Measurements from ENCODE around the gene TAF3.

The TAF3 gene

GRCh38 chr10:7891634-7892033 lies 73.3 kb downstream of the TAF3 start:
- no peak for TF ChIP-seq CTCF (IDR thresholded peaks at IDR 0.05)
- Histone ChIP-seq H3K27ac (no peak overlapping the region), H3K4me3 (no peak overlapping the region)
- no peak for DNase-seq (ENCODE audit: low spot score)

- no peak for TF ChIP-seq CTCF (IDR thresholded peaks at IDR 0.05)
- Histone ChIP-seq H3K4me3 (no peak overlapping the region), H3K27ac (no peak overlapping the region)
- no peak for DNase-seq (ENCODE audit: low spot score)
These were observed 73.8 kb downstream of the TAF3 start for GRCh38 chr10:7892146-7892545.

DNA sequence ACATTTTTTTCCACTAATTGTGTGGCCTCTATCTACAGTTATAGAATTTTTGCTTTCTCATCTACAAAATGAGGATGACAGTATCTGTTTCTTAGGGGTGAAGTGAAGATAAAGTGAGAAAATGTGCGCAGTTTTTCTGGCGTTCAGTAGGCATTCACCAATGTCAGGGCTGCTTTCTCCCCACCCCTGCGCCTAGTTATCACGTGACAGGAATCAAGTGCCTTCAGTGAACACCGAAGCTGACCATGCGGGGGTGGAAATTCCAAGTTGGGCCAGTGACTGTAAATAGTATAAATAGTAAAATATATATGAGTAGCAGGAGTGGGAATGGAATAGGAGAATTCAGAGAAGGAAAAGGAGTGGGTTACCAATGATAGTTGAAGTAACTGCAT lies 77.4 kb downstream of the TAF3 start:
- Histone ChIP-seq H3K4me3 (no peak overlapping the region), H3K27ac (no peak overlapping the region)
- DNase-seq (ENCODE audit: low spot score): no peak
- no peak for TF ChIP-seq CTCF (IDR thresholded peaks at IDR 0.05)

GRCh38 chr10:7896297-7896696 lies 78.0 kb downstream of the TAF3 start:
- no peak for DNase-seq (ENCODE audit: low spot score)
- Histone ChIP-seq H3K27ac (no peak overlapping the region), H3K4me3 (no peak overlapping the region)
- no peak for TF ChIP-seq CTCF (IDR thresholded peaks at IDR 0.05)

DNA sequence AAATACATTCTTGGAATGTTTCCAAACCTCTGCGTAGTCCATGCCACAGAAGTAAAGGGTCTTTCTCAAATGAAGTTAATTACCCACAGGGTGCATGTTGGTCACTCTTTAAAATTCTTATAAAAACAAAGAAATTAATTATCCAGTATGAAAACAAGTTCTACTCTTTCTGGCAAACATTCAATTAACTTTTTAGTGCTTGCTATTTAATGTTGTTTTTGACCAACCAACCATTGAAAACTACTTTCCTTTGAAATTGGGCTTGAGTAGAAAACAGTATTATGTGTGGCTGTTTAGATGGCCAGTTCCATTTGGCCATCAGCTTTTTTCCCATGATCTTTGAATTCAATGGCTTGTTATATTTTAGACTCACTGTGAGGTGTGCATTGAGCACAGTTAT lies 83.0 kb downstream of the TAF3 start:
- DNase-seq (ENCODE audit: low spot score): no peak
- no peak overlapping the region for H3K4me3 ChIP-seq
- TF ChIP-seq CTCF (IDR thresholded peaks at IDR 0.05): no peak
- no peak overlapping the region for H3K27ac ChIP-seq

DNA sequence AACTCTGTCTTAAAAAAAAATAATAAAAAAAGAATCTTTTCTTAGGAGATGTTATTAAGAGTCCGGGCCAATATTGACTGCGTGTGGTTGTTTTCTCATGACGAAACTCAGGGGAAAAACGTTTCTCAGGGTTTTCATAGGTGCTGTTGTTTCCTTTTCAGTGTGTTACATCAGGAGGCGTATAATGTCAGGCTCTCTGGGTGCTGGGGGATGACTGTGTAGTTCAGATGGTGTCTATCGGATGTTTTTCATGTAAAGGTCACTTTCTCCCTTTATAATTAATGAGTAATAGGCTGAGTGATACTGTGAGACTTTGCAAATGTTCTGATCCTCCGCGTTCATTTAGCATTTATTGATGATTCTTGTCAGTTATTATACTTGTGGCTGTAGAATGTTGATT lies 84.1 kb downstream of the TAF3 start:
- DNase-seq (ENCODE audit: low spot score): no peak
- TF ChIP-seq CTCF (IDR thresholded peaks at IDR 0.05): no peak
- H3K27ac ChIP-seq: no peak overlapping the region
- H3K4me3 ChIP-seq: no peak overlapping the region

DNA sequence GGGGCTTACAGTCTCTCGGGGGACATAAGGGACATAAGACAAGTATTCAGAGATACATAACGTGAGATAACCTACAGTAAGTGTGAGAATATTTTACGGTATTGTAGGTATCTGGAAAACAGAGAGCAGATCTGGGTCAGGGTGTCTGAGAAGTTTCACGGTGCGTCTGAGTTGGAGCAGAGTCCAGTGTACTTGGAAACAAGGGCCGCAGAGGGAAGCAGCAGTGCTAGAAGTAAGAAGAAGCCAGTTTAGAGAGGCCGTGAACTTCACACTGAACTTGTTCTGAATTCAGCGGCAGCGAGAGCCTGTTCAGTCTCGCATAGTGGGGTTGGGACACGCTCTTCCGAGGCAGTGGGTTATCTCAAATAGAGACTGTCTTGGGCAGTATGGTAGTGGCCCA lies 85.5 kb downstream of the TAF3 start:
- no peak overlapping the region for H3K4me3 ChIP-seq
- DNase-seq (ENCODE audit: low spot score): no peak

More for the DNA sequence above, 85.5 kb downstream of the TAF3 start:
- H3K27ac ChIP-seq: no peak overlapping the region
- no peak for TF ChIP-seq CTCF (IDR thresholded peaks at IDR 0.05)

Measured in coronary artery (tissue), 2 donors.